HUES48 (cell line): ENCODE data around the gene PON1.

Experiments
- H3K27ac ChIP-seq: one replicate; pipeline ENCODE4 v1.7.0; 2013; ENCODE audit warnings: low read depth, low read length, inconsistent platforms
- H3K27me3 ChIP-seq: 2 replicates; pipeline ENCODE4 v1.6.1; 2013; ENCODE audit warnings: mild to moderate bottlenecking, low read length; ENCODE audit not compliant: control insufficient read depth, insufficient read depth
- H3K36me3 ChIP-seq: 2 replicates; pipeline ENCODE4 v1.6.1; 2013; ENCODE audit warnings: low read length; ENCODE audit not compliant: control insufficient read depth, insufficient read depth
- H3K4me1 ChIP-seq: 2 replicates; pipeline ENCODE4 v1.6.1; 2013; ENCODE audit warnings: mild to moderate bottlenecking, low read length; ENCODE audit not compliant: control insufficient read depth, insufficient read depth
- H3K4me3 ChIP-seq: 2 replicates; pipeline ENCODE4 v1.5.1; 2013; ENCODE audit warnings: mild to moderate bottlenecking, low read depth, low read length
- H3K9ac ChIP-seq: 2 replicates; pipeline ENCODE4 v1.6.1; 2013; ENCODE audit warnings: mild to moderate bottlenecking, low read depth, low read length, moderate library complexity
- H3K9me3 ChIP-seq: 2 replicates; pipeline ENCODE4 v1.6.1; 2013; ENCODE audit warnings: low read length; ENCODE audit not compliant: control insufficient read depth, insufficient read depth

The PON1 gene

DNA sequence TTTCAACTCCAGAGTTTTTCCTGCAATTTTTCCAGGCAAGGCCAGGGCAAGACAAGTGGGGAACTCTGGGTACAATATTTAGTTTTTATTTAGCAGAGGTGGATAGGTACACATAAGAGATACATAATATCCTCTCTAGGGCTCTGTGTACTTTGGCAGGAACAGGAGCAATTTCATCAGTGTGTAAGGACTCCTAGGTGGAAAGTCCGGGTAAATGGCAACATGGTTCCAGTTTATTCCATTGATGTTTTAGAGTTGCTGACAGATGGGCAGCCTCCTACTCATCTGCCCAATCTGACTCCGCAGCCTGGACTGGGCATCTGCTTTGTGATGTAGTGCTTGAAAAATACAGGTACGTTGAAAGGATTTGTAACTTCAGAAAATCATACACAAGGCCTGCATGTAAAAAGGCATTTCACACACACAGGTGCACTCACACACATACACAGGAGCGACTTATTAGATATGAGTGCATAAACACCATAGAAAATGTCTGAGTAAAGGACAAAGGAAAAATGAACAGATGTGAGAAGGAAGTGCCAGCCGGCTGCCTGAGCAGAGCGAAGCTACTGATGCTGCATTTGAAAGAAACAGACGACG is 5.7 kb downstream of the PON1 start:
- H3K27ac ChIP-seq: no peak overlapping the region
- H3K4me3 ChIP-seq: no peak overlapping the region
- no peaks in the 10 kb centered on the region for H3K36me3 ChIP-seq
- 0 out of 2 replicates have a peak, but pooled peaks cover under 1% of the 10 kb centered on the region for H3K4me1 ChIP-seq
- no peak overlapping the region for H3K9ac ChIP-seq
- peaks cover 3% of the 10 kb centered on the region for H3K27me3 ChIP-seq
- no peaks in the 10 kb centered on the region for H3K9me3 ChIP-seq

DNA sequence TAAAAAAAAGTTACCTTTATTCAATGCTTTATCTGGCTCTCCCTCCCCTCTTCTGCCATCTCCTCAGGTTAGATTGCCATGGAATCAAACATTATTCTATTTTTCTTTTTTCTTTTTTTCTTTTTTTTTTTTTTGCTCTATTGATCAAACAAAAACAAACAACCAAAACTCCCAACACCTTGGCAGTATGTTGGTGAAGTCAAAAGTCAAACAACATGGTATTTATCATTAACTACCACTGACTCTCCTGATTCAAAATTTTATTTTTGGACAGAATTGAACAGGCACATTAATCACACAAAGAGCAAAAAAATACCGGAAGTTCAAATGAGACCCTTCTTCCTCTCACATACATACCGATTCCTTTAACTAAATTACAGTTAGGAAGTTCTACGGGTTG is 6.4 kb downstream of the PON1 start:
- no peak overlapping the region for H3K4me3 ChIP-seq
- H3K9me3 ChIP-seq: no peaks in the 10 kb centered on the region
- H3K4me1 ChIP-seq: no peaks in the 10 kb centered on the region
- H3K27me3 ChIP-seq: no peaks in the 10 kb centered on the region
- no peak overlapping the region for H3K9ac ChIP-seq
- no peaks in the 10 kb centered on the region for H3K36me3 ChIP-seq
- H3K27ac ChIP-seq: no peak overlapping the region

GRCh38 chr7:95317546-95317945 is 6.8 kb downstream of the PON1 start:
- no peak overlapping the region for H3K4me3 ChIP-seq
- no peaks in the 10 kb centered on the region for H3K36me3 ChIP-seq
- no peaks in the 10 kb centered on the region for H3K4me1 ChIP-seq
- no peaks in the 10 kb centered on the region for H3K9me3 ChIP-seq
- no peak overlapping the region for H3K9ac ChIP-seq
- no peak overlapping the region for H3K27ac ChIP-seq
- no peaks in the 10 kb centered on the region for H3K27me3 ChIP-seq

- Histone ChIP-seq H3K4me3 (no peak overlapping the region), H3K27ac (no peak overlapping the region), H3K9me3 (no peaks in the 10 kb centered on the region), H3K27me3 (no peaks in the 10 kb centered on the region), H3K9ac (no peak overlapping the region), H3K4me1 (no peaks in the 10 kb centered on the region), H3K36me3 (no peaks in the 10 kb centered on the region)
Measured at GRCh38 chr7:95316588-95316987, 7.7 kb downstream of the PON1 start.

DNA sequence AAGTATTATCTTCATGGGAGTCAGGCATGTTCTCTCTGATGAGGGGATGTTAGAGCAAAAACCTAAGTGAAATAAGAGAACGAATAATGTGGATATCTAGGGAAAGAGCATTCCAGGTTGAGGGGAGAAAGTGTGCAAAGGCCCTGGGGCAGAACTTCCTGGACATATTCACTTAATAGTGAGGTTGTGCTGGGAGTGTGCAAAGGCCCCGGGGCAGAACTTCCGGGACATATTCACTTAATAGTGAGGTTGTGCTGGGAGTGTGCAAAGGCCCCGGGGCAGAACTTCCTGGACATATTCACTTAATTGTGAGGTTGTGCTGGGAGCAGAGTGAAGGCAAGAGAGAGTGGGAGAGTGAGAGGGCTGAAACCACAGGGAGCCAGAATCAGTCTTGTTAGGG is 11.8 kb downstream of the PON1 start:
- Histone ChIP-seq H3K9me3 (no peaks in the 10 kb centered on the region), H3K27me3 (no peaks in the 10 kb centered on the region), H3K4me1 (no peaks in the 10 kb centered on the region), H3K4me3 (no peak overlapping the region), H3K9ac (no peak overlapping the region), H3K36me3 (no peaks in the 10 kb centered on the region), H3K27ac (no peak overlapping the region)

DNA sequence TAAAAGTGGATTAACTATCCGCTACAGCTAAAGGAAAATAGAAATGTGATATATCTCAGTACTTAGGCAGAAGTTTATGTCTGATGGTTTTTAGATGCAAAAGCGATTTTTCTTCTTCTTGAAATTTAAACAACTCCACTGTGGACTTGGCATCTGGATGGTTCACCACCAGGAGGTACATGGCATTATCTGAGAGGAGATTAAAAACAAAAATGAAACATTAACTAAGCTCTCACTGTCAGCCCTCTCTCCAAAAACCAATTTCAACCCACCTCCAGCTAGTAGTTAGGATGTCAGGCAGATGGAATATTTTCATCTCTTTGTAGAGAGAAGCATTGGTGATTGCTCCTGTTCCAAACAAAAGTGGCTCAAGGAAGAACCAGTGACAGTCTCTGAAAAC is 12.9 kb downstream of the PON1 start:
- Histone ChIP-seq H3K9me3 (no peaks in the 10 kb centered on the region), H3K27ac (no peak overlapping the region), H3K36me3 (no peaks in the 10 kb centered on the region), H3K9ac (no peak overlapping the region), H3K4me1 (no peaks in the 10 kb centered on the region), H3K4me3 (no peak overlapping the region), H3K27me3 (no peaks in the 10 kb centered on the region)

- no peak overlapping the region for H3K4me3 ChIP-seq
- H3K27me3 ChIP-seq: no peaks in the 10 kb centered on the region
- H3K9ac ChIP-seq: no peak overlapping the region
- no peak overlapping the region for H3K27ac ChIP-seq
- H3K36me3 ChIP-seq: no peaks in the 10 kb centered on the region
- H3K9me3 ChIP-seq: no peaks in the 10 kb centered on the region
- H3K4me1 ChIP-seq: no peaks in the 10 kb centered on the region
Measured at GRCh38 chr7:95309951-95310350, 14.4 kb downstream of the PON1 start.

GRCh38 chr7:95304990-95305389 is 19.3 kb downstream of the PON1 start:
- no peak overlapping the region for H3K4me3 ChIP-seq
- no peak overlapping the region for H3K9ac ChIP-seq
- no peak overlapping the region for H3K27ac ChIP-seq
- H3K36me3 ChIP-seq: no peaks in the 10 kb centered on the region
- no peaks in the 10 kb centered on the region for H3K27me3 ChIP-seq
- H3K9me3 ChIP-seq: no peaks in the 10 kb centered on the region
- no peaks in the 10 kb centered on the region for H3K4me1 ChIP-seq

DNA sequence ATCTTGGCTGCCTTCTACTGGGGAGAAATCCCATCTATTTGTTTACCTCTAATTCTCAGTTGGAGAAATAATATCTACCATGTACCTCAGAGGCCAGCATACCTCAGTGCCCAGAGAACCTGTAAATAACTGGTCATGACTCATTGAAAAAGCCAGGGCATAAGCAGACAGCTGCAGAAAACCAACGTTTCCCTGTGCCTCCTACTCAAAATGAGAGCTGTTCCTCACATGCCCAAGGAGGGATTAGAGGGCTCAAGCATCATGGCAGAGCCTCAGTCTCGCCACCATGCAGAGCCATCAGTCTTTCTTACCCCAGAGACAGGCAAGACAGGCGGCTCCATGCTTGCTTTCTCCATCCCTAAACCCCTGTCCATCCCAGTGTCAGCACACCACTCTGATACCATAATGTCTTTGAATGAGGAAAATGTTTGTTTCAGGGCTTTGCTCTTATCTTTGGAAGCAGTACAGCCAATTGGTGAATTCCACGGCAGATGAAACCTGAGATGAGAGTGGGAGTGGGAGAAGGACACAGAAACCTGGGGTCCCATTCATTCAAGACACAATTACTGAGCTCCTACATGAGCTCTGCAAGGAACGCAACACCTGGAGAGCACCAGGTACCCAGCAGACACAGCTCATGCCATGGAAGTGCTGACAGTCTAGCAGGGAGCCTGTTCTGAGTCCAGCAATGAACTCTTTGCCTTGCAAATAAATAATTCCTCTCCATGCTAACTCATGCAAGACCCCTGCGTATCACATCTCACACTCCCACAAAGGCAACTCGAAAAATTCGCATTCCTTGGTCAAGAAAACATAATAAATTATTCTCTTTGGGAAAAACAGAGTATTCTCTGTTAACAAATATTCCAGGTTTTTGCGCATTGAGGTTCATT is 21.1 kb downstream of the PON1 start:
- Histone ChIP-seq H3K9ac (no peak overlapping the region), H3K36me3 (no peaks in the 10 kb centered on the region), H3K4me3 (no peak overlapping the region), H3K9me3 (no peaks in the 10 kb centered on the region), H3K4me1 (no peaks in the 10 kb centered on the region), H3K27ac (no peak overlapping the region), H3K27me3 (no peaks in the 10 kb centered on the region)

GRCh38 chr7:95298091-95298490 is 26.2 kb downstream of the PON1 start:
- H3K27ac ChIP-seq: no peak overlapping the region
- H3K4me1 ChIP-seq: no peaks in the 10 kb centered on the region
- H3K9me3 ChIP-seq: no peaks in the 10 kb centered on the region
- no peak overlapping the region for H3K9ac ChIP-seq
- no peaks in the 10 kb centered on the region for H3K27me3 ChIP-seq
- H3K4me3 ChIP-seq: no peak overlapping the region
- H3K36me3 ChIP-seq: no peaks in the 10 kb centered on the region

- H3K4me3 ChIP-seq: no peak overlapping the region
- H3K4me1 ChIP-seq: no peaks in the 10 kb centered on the region
- no peak overlapping the region for H3K27ac ChIP-seq
- no peaks in the 10 kb centered on the region for H3K9me3 ChIP-seq
- H3K9ac ChIP-seq: no peak overlapping the region
- H3K27me3 ChIP-seq: no peaks in the 10 kb centered on the region
- no peaks in the 10 kb centered on the region for H3K36me3 ChIP-seq
Measured at GRCh38 chr7:95297041-95297440, 27.3 kb downstream of the PON1 start.
